Neuron (in vitro differentiated cells): ENCODE measurements around the gene TMEM225B.

Experiments
- H2AFZ ChIP-seq: one replicate; pipeline ENCODE4 v1.6.1; 2013; ENCODE audit warnings: low read depth, mild to moderate bottlenecking, inconsistent platforms, low read length, moderate library complexity
- H3K27me3 ChIP-seq: one replicate; pipeline ENCODE4 v1.6.1; 2013; ENCODE audit warnings: low read length; ENCODE audit not compliant: insufficient read depth
- H3K36me3 ChIP-seq: one replicate; pipeline ENCODE4 v1.6.1; 2013; ENCODE audit warnings: low read length; ENCODE audit not compliant: insufficient read depth
- H3K4me1 ChIP-seq: one replicate; pipeline ENCODE4 v1.6.1; 2013; ENCODE audit warnings: low read length; ENCODE audit not compliant: insufficient read depth
- H3K4me3 ChIP-seq: 2 replicates; pipeline ENCODE4 v1.5.1; 2013; ENCODE audit warnings: mild to moderate bottlenecking, low read length, moderate library complexity
- H3K9me3 ChIP-seq: one replicate; pipeline ENCODE4 v1.6.1; 2013; ENCODE audit warnings: low read length

Gene TMEM225B

DNA sequence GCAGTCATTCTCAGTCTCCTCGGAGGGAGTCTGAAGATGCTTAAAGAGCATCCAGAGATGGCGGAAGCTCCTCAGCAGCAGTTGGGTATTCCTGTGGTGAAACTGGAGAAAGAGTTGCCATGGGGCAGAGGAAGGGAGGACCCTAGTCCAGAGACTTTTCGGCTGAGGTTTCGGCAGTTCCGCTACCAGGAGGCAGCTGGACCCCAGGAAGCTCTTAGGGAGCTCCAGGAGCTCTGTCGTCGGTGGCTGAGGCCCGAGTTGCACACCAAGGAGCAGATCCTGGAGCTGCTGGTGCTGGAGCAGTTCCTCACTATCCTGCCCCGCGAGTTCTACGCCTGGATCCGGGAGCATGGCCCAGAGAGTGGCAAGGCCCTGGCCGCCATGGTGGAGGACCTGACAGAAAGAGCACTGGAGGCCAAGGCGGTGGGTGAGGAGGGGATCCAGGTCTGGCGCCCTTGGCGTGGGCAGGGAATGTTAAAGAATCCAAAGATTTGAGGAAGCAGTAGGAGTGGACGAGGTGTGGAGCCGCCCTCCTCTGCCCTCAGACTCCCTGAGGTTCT lies 21.6 kb downstream of the TMEM225B start:
- no peak overlapping the region for H2AFZ ChIP-seq
- peaks cover 63% of the 10 kb centered on the region for H3K36me3 ChIP-seq
- no peak overlapping the region for H3K4me3 ChIP-seq
- H3K27me3 ChIP-seq, result no peaks in the 10 kb centered on the region
- H3K9me3 ChIP-seq, result no peaks in the 10 kb centered on the region
- peaks cover 9% of the 10 kb centered on the region for H3K4me1 ChIP-seq

DNA sequence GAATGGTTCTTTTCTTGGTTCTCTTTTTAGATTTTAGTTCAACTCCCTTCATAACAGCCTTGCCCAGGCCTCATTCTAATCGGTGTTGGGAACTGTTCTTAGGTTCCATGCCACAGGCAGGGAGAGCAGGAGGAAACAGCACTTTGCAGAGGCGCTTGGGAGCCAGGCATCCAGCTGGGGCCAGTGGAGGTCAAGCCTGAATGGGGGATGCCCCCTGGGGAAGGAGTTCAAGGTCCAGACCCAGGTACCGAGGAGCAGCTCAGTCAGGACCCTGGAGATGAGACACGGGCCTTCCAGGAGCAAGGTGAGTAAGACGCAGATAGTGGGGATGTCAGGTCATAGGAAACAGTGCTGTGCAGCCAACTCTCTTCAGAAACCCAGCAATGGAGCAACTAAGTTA lies 23.2 kb downstream of the TMEM225B start:
- H3K9me3 ChIP-seq, result no peaks in the 10 kb centered on the region
- no peaks in the 10 kb centered on the region for H3K27me3 ChIP-seq
- H3K4me1 ChIP-seq, result peaks cover 9% of the 10 kb centered on the region
- no peak overlapping the region for H3K4me3 ChIP-seq
- H3K36me3 ChIP-seq, result peaks cover 79% of the 10 kb centered on the region
- no peak overlapping the region for H2AFZ ChIP-seq

GRCh38 chr7:99622596-99622995 lies 24.5 kb downstream of the TMEM225B start:
- Histone ChIP-seq H3K4me1 (peaks cover 6% of the 10 kb centered on the region), H3K4me3 (no peak overlapping the region), H3K36me3 (peaks cover 92% of the 10 kb centered on the region), H3K9me3 (no peaks in the 10 kb centered on the region), H2AFZ (no peak overlapping the region), H3K27me3 (no peaks in the 10 kb centered on the region)

- H3K36me3 ChIP-seq, result peaks cover 95% of the 10 kb centered on the region
- no peaks in the 10 kb centered on the region for H3K27me3 ChIP-seq
- H3K4me3 ChIP-seq, result no peak overlapping the region
- H2AFZ ChIP-seq, result no peak overlapping the region
- H3K4me1 ChIP-seq, result peaks cover under 1% of the 10 kb centered on the region
- H3K9me3 ChIP-seq, result no peaks in the 10 kb centered on the region
Observed at GRCh38 chr7:99623091-99623693, 25.1 kb downstream of the TMEM225B start.

GRCh38 chr7:99623702-99624447 lies 25.8 kb downstream of the TMEM225B start:
- no peak overlapping the region for H2AFZ ChIP-seq
- no peaks in the 10 kb centered on the region for H3K9me3 ChIP-seq
- no peak overlapping the region for H3K4me3 ChIP-seq
- H3K36me3 ChIP-seq, result peaks cover 95% of the 10 kb centered on the region
- no peaks in the 10 kb centered on the region for H3K4me1 ChIP-seq
- H3K27me3 ChIP-seq, result no peaks in the 10 kb centered on the region

DNA sequence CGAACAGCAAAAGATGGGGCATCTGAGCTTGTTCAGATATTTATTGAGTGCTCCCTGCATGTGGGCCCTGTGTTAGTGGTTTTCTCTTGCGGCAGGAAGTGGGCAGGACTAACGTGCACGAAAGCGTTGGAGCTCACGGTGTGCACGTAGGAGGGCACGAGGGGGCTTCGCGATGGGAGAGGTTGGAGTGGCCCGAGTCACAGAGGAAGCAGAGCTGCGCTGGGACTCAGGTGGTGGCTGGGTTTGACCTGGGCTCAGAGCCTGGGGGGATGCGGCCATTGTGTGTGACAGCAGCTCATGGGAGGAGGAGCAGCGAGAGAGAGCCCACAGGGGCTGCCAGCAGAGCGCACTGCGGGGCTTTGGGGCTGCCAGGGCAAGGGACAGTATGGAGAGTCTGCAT lies 26.4 kb downstream of the TMEM225B start:
- Histone ChIP-seq H2AFZ (no peak overlapping the region), H3K36me3 (peaks cover 95% of the 10 kb centered on the region), H3K4me3 (no peak overlapping the region), H3K27me3 (no peaks in the 10 kb centered on the region), H3K4me1 (no peaks in the 10 kb centered on the region), H3K9me3 (no peaks in the 10 kb centered on the region)

DNA sequence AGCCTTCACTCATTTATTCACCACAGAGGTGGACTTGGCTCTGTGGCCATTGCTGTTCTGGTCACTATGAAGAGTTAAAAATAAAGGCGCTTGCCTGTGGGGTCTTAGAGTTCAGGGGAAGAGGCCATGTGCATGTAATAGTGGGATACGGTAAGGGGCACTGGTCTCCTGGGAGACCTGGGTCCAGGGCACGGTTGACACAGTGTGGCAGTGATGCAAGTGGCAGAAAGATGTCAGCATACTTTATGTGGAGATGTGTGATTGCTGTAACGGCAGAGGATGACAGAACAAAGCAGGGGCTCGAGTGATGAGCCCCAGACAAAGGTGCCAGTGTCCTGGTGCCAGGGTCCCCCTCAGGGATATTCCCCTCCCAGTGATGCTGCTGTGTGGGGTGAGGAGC lies 27.3 kb downstream of the TMEM225B start:
- no peaks in the 10 kb centered on the region for H3K9me3 ChIP-seq
- H3K27me3 ChIP-seq, result no peaks in the 10 kb centered on the region
- H3K4me3 ChIP-seq, result no peak overlapping the region
- H3K4me1 ChIP-seq, result no peaks in the 10 kb centered on the region
- H3K36me3 ChIP-seq, result peaks cover 95% of the 10 kb centered on the region
- H2AFZ ChIP-seq, result no peak overlapping the region

DNA sequence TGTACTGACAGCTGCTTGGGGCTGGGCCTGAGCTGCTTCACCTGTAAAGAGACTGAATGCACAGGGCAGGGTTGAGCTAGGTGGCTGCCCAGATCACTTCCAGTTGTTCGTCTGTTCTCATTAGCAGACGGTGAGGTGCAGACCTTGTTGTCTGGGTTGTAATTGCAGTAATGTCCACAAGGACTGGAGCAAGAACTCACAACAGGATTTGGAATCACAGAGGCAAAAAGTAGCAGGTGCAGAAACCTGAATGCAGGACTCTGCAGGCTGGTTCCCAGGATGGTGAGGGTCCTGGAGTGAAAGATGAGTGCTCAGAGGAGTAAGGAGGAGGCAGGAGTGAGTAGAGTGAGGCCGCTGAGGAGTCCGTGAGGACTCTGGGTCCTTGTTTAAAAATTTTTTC lies 27.9 kb downstream of the TMEM225B start:
- H2AFZ ChIP-seq, result no peak overlapping the region
- no peak overlapping the region for H3K4me3 ChIP-seq
- no peaks in the 10 kb centered on the region for H3K9me3 ChIP-seq
- no peaks in the 10 kb centered on the region for H3K4me1 ChIP-seq
- H3K27me3 ChIP-seq, result no peaks in the 10 kb centered on the region
- peaks cover 95% of the 10 kb centered on the region for H3K36me3 ChIP-seq

DNA sequence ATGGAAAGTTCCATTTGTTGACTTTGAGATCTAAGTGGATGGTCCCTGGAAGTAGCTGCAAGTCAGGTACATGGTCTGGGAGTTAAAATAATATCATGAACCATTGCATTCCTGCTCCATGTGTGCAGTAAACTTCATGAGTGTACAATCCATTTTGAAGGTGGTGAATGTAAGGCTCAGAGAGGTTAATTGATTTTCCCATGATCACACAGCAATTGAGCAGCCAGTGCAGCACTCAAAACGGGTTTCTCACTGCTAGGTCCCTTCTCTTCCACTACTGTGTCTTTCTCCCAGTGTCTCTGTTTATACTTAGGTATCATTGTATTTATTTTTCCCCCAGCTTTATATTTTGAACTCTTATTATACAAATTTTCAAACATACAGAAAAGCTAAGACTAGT lies 28.6 kb downstream of the TMEM225B start:
- H3K4me1 ChIP-seq, result no peaks in the 10 kb centered on the region
- no peaks in the 10 kb centered on the region for H3K27me3 ChIP-seq
- no peaks in the 10 kb centered on the region for H3K9me3 ChIP-seq
- H3K36me3 ChIP-seq, result peaks cover 95% of the 10 kb centered on the region
- no peak overlapping the region for H3K4me3 ChIP-seq
- no peak overlapping the region for H2AFZ ChIP-seq

- no peaks in the 10 kb centered on the region for H3K9me3 ChIP-seq
- no peak overlapping the region for H3K4me3 ChIP-seq
- H3K4me1 ChIP-seq, result no peaks in the 10 kb centered on the region
- H2AFZ ChIP-seq, result no peak overlapping the region
- H3K27me3 ChIP-seq, result no peaks in the 10 kb centered on the region
- peaks cover 94% of the 10 kb centered on the region for H3K36me3 ChIP-seq
Observed at GRCh38 chr7:99627513-99627912, 29.4 kb downstream of the TMEM225B start.

DNA sequence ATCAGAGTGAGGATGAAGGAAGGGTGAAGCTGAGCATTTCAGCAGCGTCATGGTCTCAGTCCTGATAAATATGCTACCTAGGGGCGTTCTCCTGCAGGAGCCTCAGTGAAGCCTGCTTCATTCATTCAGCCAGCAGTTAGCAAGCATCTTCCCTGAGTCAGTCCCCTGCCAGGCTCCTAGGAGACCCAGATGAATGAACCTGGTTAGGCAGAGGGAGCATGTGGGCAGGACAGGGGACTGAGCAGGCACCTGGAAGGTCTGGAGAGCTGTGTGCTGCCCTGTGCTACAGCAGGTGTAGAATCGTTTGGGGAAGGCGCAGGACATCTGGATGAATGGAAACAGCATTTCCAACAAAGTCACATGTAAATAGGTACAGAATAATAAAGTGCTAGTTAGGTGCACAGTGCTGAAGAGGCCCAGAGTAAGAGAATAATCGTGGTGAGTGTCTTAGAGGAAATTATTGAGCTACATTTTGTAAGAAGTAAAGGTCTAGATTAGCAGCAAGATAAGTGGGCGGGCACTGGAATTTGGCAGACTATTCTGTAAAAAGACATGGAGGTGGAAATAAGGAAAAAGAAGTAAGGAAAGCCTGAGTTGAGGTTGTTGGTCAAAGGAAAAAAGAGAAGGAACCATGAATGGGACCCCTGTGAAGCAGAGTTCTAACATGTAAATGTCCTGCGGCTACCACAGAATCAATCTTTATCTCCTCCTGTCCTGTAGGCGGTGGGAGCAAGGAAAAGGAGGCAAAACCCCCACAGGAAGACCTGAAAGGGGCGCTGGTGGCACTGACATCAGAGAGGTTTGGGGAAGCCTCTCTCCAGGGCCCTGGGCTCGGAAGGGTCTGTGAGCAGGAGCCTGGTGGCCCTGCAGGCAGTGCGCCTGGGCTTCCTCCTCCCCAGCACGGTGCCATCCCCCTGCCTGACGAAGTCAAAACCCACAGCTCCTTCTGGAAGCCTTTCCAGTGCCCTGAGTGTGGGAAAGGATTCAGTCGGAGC lies 30.7 kb downstream of the TMEM225B start:
- H3K36me3 ChIP-seq, result peaks cover 93% of the 10 kb centered on the region
- no peaks in the 10 kb centered on the region for H3K4me1 ChIP-seq
- H3K27me3 ChIP-seq, result no peaks in the 10 kb centered on the region
- no peak overlapping the region for H3K4me3 ChIP-seq
- H2AFZ ChIP-seq, result no peak overlapping the region
- no peaks in the 10 kb centered on the region for H3K9me3 ChIP-seq

- H3K36me3 ChIP-seq, result peaks cover 88% of the 10 kb centered on the region
- no peaks in the 10 kb centered on the region for H3K9me3 ChIP-seq
- no peak overlapping the region for H2AFZ ChIP-seq
- no peak overlapping the region for H3K4me3 ChIP-seq
- no peaks in the 10 kb centered on the region for H3K4me1 ChIP-seq
- no peaks in the 10 kb centered on the region for H3K27me3 ChIP-seq
Observed at GRCh38 chr7:99629643-99630042, 31.6 kb downstream of the TMEM225B start.
